HepG2 (cell line): ENCODE data around the gene LGALS1. TPM values are rescaled to one million over a fixed set of nuclear protein-coding genes. Genes with fewer than 3 reads are reported as not detected.
A peak's percentile ranks its signal among the peaks of the same experiment; 100 is the strongest.

Source experiments
- CHCHD3 ChIP-seq: sonication (generic); formaldehyde crosslinking; IDR thresholded peaks from 2 replicates; pipeline ENCODE4 v1.8.0; 2022; ENCODE audit warnings: mild to moderate bottlenecking, missing genetic modification reagents, moderate library complexity
- FOXP1 ChIP-seq, 2 experiments: fragments of 450-650 bp in 1 of 2; IDR thresholded peaks; 2 replicates each; pipeline ENCODE4 v1.6.1; 2017 to 2018; ENCODE audit warnings: antibody characterized with exemption in 1 of 2
- KAT8 ChIP-seq: IDR thresholded peaks from 2 replicates; pipeline ENCODE4 v1.6.1; 2016; ENCODE audit warnings: missing genetic modification reagents, missing compliant biosample characterization
- MEIS2 ChIP-seq: sonication (generic); formaldehyde crosslinking; IDR thresholded peaks from 2 replicates; pipeline ENCODE4 v1.9.0; 2021; ENCODE audit warnings: mild to moderate bottlenecking, missing genetic modification reagents
- NFIB ChIP-seq: sonication (generic); formaldehyde crosslinking; IDR thresholded peaks from 2 replicates; pipeline ENCODE4 v1.9.0; 2021; ENCODE audit warnings: missing genetic modification reagents, mild to moderate bottlenecking, borderline replicate concordance
- SUZ12 ChIP-seq: fragments of 150-350 bp; IDR thresholded peaks from 2 replicates; pipeline ENCODE4 v1.6.1; 2014; ENCODE audit warnings: low read depth, low read length
- TCF12 ChIP-seq, 2 experiments: fragments of 450-650 bp in 1 of 2; sonication (generic) in 1 of 2; formaldehyde crosslinking in 1 of 2; IDR thresholded peaks; 2 replicates each; pipeline versions ENCODE4 v1.6.1 to v1.8.0; 2017 to 2022; ENCODE audit warnings: antibody characterized with exemption in 1 of 2, mild to moderate bottlenecking in 1 of 2, missing genetic modification reagents in 1 of 2, moderate library complexity in 1 of 2
- THAP9 ChIP-seq: sonication (generic); formaldehyde crosslinking; IDR thresholded peaks from 2 replicates; pipeline ENCODE4; 2020; ENCODE audit warnings: missing genetic modification reagents, mild to moderate bottlenecking, borderline replicate concordance
- ZBTB44 ChIP-seq: sonication (generic); formaldehyde crosslinking; IDR thresholded peaks from 2 replicates; pipeline ENCODE4 v1.4.0; 2020; ENCODE audit warnings: missing genetic modification reagents
- ZC3H4 ChIP-seq: sonication (generic); formaldehyde crosslinking; IDR thresholded peaks from 2 replicates; pipeline ENCODE4 v1.4.0; 2020; ENCODE audit warnings: missing genetic modification reagents, borderline replicate concordance
- ZNF382 ChIP-seq: sonication (generic); formaldehyde crosslinking; IDR thresholded peaks from 2 replicates; pipeline ENCODE4 v1.5.0; 2020; ENCODE audit warnings: missing genetic modification reagents, mild to moderate bottlenecking, borderline replicate concordance
- ZSCAN30 ChIP-seq: sonication (generic); formaldehyde crosslinking; IDR thresholded peaks from 2 replicates; pipeline ENCODE4 v1.5.0; 2020; ENCODE audit warnings: mild to moderate bottlenecking, missing genetic modification reagents
- polyA plus RNA-seq, 8 experiments: library from polyadenylated mRNA; depleted of rRNA in 3 of 8; stranded (reverse) in 7 of 8; unstranded in 1 of 8; fragments of >200 nt; fragmentation: Illumina TruSeq in 4 of 8; extraction: Trizol in 4 of 8; gene quantifications; 2 replicates each; pipeline versions ENCODE4 v1.2.1 to v1.2.3, GENCODE V29; 2011 to 2016; ENCODE audit warnings: low read depth in 4 of 8, missing spikeins in 1 of 8, mixed read lengths in 1 of 8; ENCODE audit not compliant: insufficient read depth in 1 of 8
- total RNA-seq, 5 experiments: library from RNA; depleted of rRNA; stranded (reverse); fragments of >200 nt; fragmentation: Illumina TruSeq; extraction: Trizol; gene quantifications; 2 replicates each; pipeline ENCODE4 v1.2.3, GENCODE V29; 2016; ENCODE audit warnings: low read depth in 1 of 5
- TF ChIP-seq, protein P1 (sequence below): sonication (generic); formaldehyde crosslinking; IDR thresholded peaks from 2 replicates; pipeline ENCODE4 v1.4.0; 2020; ENCODE audit warnings: missing genetic modification reagents, borderline replicate concordance
- TF ChIP-seq, protein P2 (sequence below): sonication (generic); formaldehyde crosslinking; IDR thresholded peaks from 2 replicates; pipeline ENCODE4 v1.4.0; 2020; ENCODE audit warnings: missing genetic modification reagents, mild to moderate bottlenecking, borderline replicate concordance
- TF ChIP-seq, protein P3 (sequence below): sonication (generic); formaldehyde crosslinking; IDR thresholded peaks from 2 replicates; pipeline ENCODE4 v1.5.0; 2020; ENCODE audit warnings: mild to moderate bottlenecking, missing genetic modification reagents
- TF ChIP-seq, protein P4 (sequence below): sonication (generic); formaldehyde crosslinking; IDR thresholded peaks from 2 replicates; pipeline ENCODE4 v1.4.0; 2020; ENCODE audit warnings: missing genetic modification reagents

LGALS1 gene
- total and polyA plus RNA-seq, 2 of the 13 experiments (the other 11 are each of a cell fraction or from before 2014, with no cell fraction given) = 103 to 858 TPM

GRCh38 chr22:37658133-37659065 lies 17.0 kb upstream of the LGALS1 start, which contains the start of gene PDXP (continued):
- TF ChIP-seq, protein P1, sequence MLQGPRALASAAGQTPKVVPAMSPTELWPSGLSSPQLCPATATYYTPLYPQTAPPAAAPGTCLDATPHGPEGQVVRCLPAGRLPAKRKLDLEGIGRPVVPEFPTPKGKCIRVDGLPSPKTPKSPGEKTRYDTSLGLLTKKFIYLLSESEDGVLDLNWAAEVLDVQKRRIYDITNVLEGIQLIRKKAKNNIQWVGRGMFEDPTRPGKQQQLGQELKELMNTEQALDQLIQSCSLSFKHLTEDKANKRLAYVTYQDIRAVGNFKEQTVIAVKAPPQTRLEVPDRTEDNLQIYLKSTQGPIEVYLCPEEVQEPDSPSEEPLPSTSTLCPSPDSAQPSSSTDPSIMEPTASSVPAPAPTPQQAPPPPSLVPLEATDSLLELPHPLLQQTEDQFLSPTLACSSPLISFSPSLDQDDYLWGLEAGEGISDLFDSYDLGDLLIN = peak; percentile 21; the same call in 1 of the 2 replicates
- no peak for TF ChIP-seq FOXP1 (IDR thresholded peaks at IDR 0.05)
- TF ChIP-seq FOXP1 (CRISPR knock-in tag; IDR thresholded peaks at IDR 0.05) = no peak
- TF ChIP-seq ZNF382 (CRISPR knock-in tag) = no peak
- TF ChIP-seq, protein P2, sequence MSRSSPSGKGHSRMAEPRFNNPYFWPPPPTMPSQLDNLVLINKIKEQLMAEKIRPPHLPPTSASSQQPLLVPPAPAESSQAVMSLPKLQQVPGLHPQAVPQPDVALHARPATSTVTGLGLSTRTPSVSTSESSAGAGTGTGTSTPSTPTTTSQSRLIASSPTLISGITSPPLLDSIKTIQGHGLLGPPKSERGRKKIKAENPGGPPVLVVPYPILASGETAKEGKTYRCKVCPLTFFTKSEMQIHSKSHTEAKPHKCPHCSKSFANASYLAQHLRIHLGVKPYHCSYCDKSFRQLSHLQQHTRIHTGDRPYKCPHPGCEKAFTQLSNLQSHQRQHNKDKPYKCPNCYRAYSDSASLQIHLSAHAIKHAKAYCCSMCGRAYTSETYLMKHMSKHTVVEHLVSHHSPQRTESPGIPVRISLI (CRISPR knock-in tag) = no peak
- no peak for TF ChIP-seq CHCHD3
- TF ChIP-seq TCF12 (IDR thresholded peaks at IDR 0.05) = no peak
- TF ChIP-seq TCF12 (CRISPR knock-in tag; IDR thresholded peaks at IDR 0.05) = no peak
- no peak for TF ChIP-seq NFIB (CRISPR knock-in tag)
- TF ChIP-seq ZC3H4 (CRISPR knock-in tag) = no peak
- no peak for TF ChIP-seq THAP9
- no peak for TF ChIP-seq ZSCAN30 (CRISPR knock-in tag)
- TF ChIP-seq SUZ12 = no peak
- TF ChIP-seq ZBTB44 (CRISPR knock-in tag) = no peak
- TF ChIP-seq, protein P3, sequence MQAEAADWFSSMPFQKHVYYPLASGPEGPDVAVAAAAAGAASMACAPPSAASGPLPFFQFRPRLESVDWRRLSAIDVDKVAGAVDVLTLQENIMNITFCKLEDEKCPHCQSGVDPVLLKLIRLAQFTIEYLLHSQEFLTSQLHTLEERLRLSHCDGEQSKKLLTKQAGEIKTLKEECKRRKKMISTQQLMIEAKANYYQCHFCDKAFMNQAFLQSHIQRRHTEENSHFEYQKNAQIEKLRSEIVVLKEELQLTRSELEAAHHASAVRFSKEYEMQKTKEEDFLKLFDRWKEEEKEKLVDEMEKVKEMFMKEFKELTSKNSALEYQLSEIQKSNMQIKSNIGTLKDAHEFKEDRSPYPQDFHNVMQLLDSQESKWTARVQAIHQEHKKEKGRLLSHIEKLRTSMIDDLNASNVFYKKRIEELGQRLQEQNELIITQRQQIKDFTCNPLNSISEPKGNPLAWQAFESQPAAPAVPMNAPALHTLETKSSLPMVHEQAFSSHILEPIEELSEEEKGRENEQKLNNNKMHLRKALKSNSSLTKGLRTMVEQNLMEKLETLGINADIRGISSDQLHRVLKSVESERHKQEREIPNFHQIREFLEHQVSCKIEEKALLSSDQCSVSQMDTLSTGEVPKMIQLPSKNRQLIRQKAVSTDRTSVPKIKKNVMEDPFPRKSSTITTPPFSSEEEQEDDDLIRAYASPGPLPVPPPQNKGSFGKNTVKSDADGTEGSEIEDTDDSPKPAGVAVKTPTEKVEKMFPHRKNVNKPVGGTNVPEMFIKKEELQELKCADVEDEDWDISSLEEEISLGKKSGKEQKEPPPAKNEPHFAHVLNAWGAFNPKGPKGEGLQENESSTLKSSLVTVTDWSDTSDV = no peak
- TF ChIP-seq, protein P4, sequence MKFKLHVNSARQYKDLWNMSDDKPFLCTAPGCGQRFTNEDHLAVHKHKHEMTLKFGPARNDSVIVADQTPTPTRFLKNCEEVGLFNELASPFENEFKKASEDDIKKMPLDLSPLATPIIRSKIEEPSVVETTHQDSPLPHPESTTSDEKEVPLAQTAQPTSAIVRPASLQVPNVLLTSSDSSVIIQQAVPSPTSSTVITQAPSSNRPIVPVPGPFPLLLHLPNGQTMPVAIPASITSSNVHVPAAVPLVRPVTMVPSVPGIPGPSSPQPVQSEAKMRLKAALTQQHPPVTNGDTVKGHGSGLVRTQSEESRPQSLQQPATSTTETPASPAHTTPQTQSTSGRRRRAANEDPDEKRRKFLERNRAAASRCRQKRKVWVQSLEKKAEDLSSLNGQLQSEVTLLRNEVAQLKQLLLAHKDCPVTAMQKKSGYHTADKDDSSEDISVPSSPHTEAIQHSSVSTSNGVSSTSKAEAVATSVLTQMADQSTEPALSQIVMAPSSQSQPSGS (CRISPR knock-in tag) = no peak
- 0 out of 2 replicates have a peak, but pooled peaks have one; percentile 33 for TF ChIP-seq KAT8
- TF ChIP-seq MEIS2 = peak; percentile 74; the same call in 1 of the 2 replicates
